Heart left ventricle (tissue), 16 donors: ENCODE results near the gene RAPGEF5. TPM values are rescaled to one million over a fixed set of nuclear protein-coding genes. Genes with fewer than 3 reads are reported as not detected.

Experiments
- ATAC-seq, 4 donors: fragments of 200-7000 bp; cut with Tn5 transposase; one replicate each; pipeline ENCODE4 v1.9.1; 2020 to 2022; ENCODE audit warnings: moderate library complexity in 4 of 4, mild to moderate bottlenecking in 3 of 4, moderate number of reproducible peaks in 1 of 4
- DNase-seq, 5 donors: peaks; one replicate each; pipeline ENCODE4 v3.0.0-alpha.2; 2020
- H3K27ac ChIP-seq, 12 donors: fragments of 200-600 bp; sonication (generic) in 4 of 12; one replicate each; pipeline versions ENCODE4 v1.5.0 to v1.8.0; 2016 to 2022; ENCODE audit warnings: mild to moderate bottlenecking in 2 of 12
- H3K27me3 ChIP-seq, 9 donors: fragments of 200-600 bp; sonication (generic) in 2 of 9; one replicate each; pipeline versions ENCODE4 v1.5.1 to v1.8.0; 2016 to 2022; ENCODE audit warnings: mild to moderate bottlenecking in 3 of 9
- H3K36me3 ChIP-seq, 9 donors: fragments of 200-600 bp; sonication (generic) in 2 of 9; one replicate each; pipeline versions ENCODE4 v1.5.0 to v1.8.0; 2018 to 2022; ENCODE audit warnings: mild to moderate bottlenecking in 2 of 9
- H3K4me1 ChIP-seq, 12 donors: fragments of 200-600 bp; sonication (generic) in 4 of 12; one replicate each; pipeline versions ENCODE4 v1.5.0 to v1.8.0; 2016 to 2022; ENCODE audit warnings: mild to moderate bottlenecking in 3 of 12
- H3K4me3 ChIP-seq, 12 donors: fragments of 200-600 bp; sonication (generic) in 4 of 12; one replicate each; pipeline versions ENCODE4 v1.5.0 to v1.8.0; 2017 to 2022; ENCODE audit warnings: mild to moderate bottlenecking in 9 of 12, moderate library complexity in 4 of 12
- H3K9me3 ChIP-seq, 12 donors: fragments of 200-600 bp; sonication (generic) in 4 of 12; one replicate each; pipeline versions ENCODE4 v1.5.0 to v1.8.0; 2016 to 2022; ENCODE audit warnings: mild to moderate bottlenecking in 1 of 12
- POLR2A ChIP-seq, 2 donors: fragments of 450-650 bp; IDR thresholded peaks; one replicate each; pipeline ENCODE4 v1.6.1; 2017; ENCODE audit warnings: antibody characterized with exemption in 2 of 2, mild to moderate bottlenecking in 2 of 2, moderate library complexity in 2 of 2
- WGBS, 4 donors: extraction: QIAGEN DNeasy Blood & Tissue Kit in 2 of 4; methylation state at CpG; one replicate each; pipeline versions ENCODE4 v1.1.5 to v1.1.7; 2013 to 2018; 5-methylcytosine and 5-hydroxymethylcytosine counted together
- intact Hi-C, 10 donors: fragments of 100-400 bp; cut with DNase I; formaldehyde crosslinking; loops; one replicate each; pipeline versions ENCODE4 v1.11.1 to v1.14.2; 2022
- polyA plus RNA-seq, 2 donors: library from polyadenylated mRNA; stranded (reverse); fragments of 200-250 nt; gene quantifications; one replicate each; pipeline ENCODE4 v1.2.3, GENCODE V29; 2013
- total RNA-seq, 9 donors: library from RNA; depleted of rRNA in 2 of 9; stranded (reverse); fragments of >200 nt in 2 of 9; fragmentation: NEBNext Ultra II Directional in 3 of 9; extraction: Animal tissue kit (Norgen Biotek cat#: 25700) in 3 of 9; gene quantifications; one replicate each; pipeline versions ENCODE4 v1.1.0 to v1.2.4, GENCODE V29; 2016 to 2023
- TF ChIP-seq, protein P1 (sequence below), 12 donors: fragments of 200-600 bp; sonication (generic) in 4 of 12; IDR thresholded peaks; one replicate each; pipeline versions ENCODE4 v1.5.0 to v1.8.0; 2018 to 2022; ENCODE audit warnings: antibody characterized with exemption in 12 of 12, mild to moderate bottlenecking in 5 of 12
- donor health status: ischemic (EF 13 %, LVEDD 7.1; RV severe dilation, severe dysfunction).
- donor health status: healthy with polysubstance abuse.
- donor health status: DM: no; HTN: yes; CAD: no.
- donor health status: DM: no; HTN: no; CAD: no.
- donor health status: ischemic (EF 25% LVEDD 6.9; RV normal size, moderate dysfunction).
- donor health status: ischemic (EF 25% LVEDD 5.7; RV mildly dilated, moderate dysfunction).
- donor health status: healthy.
- donor health status: DM: yes; HTN: yes; CAD: no.
- donor health status: ischemic (EF 35%, LVEDD 5.7; RV mildly dilated, moderate dysfunction).
- donor health status: nonischemic (EF 11% LVEDD 7.7; RV severe dilation, severe dysfunction).
- donor health status: DM: yes; HTN: yes; CAD: no.
- donor health status: PGD.
- donor health status: ischemic (EF 29% LVEDD 5.4; RV normal size, mild dysfunction).
- donor health status: nonischemic (EF 23%, LVEDD 6.1; RV moderate dilation, normal function).

The RAPGEF5 gene
- total and polyA plus RNA-seq, 11 donors, result 3.9 to 37.9 (median 15.3) TPM

DNA sequence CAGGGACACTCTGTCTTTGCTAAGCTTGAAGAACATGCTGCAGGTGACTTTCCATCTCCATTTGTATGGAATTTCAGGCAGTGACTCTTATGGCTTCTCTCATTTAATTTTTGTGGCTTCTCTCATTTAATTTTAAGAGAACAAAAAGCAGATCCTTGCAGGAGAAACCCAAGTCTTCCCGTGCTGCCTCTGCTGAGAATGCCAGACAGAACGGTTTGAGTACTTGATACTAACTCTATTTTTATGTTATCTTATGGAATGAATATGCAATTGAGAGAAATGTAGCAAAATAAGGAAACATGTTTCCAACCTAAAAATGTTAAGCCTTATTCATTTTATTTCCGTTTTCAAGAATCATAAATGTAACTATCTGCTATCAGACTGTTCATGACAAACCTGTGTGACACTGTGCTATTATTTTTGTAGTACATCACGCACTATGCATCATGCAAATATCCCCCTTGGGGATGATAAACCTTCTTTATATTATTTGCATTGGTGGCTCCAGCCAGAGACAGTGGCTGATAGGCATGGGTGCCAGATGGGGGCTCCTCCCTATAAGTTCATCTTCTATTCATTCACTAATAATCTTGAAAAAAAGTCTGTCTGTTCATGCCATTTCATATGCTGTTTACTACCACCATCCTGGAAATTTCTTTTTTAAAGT, 6.9 kb upstream of the RAPGEF5 start:
- Histone ChIP-seq H3K9me3 (no peaks in the 10 kb centered on the region), H3K27ac (no peak overlapping the region), H3K27me3 (no peaks in the 10 kb centered on the region), H3K4me3 (no peak overlapping the region), H3K4me1 (no peaks in the 10 kb centered on the region), H3K36me3 (no peaks in the 10 kb centered on the region)
- TF ChIP-seq, protein P1, sequence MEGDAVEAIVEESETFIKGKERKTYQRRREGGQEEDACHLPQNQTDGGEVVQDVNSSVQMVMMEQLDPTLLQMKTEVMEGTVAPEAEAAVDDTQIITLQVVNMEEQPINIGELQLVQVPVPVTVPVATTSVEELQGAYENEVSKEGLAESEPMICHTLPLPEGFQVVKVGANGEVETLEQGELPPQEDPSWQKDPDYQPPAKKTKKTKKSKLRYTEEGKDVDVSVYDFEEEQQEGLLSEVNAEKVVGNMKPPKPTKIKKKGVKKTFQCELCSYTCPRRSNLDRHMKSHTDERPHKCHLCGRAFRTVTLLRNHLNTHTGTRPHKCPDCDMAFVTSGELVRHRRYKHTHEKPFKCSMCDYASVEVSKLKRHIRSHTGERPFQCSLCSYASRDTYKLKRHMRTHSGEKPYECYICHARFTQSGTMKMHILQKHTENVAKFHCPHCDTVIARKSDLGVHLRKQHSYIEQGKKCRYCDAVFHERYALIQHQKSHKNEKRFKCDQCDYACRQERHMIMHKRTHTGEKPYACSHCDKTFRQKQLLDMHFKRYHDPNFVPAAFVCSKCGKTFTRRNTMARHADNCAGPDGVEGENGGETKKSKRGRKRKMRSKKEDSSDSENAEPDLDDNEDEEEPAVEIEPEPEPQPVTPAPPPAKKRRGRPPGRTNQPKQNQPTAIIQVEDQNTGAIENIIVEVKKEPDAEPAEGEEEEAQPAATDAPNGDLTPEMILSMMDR (IDR thresholded peaks at IDR 0.05), result no peak
- TF ChIP-seq POLR2A (IDR thresholded peaks at IDR 0.05), result no peak
- 86 to 90% (median 89%) methylated on average over 4 of the region's 4 CpGs for WGBS, 4 donors
- intact Hi-C loops, result no loop called here
- DNase-seq (no peak), ATAC-seq (no peak)

DNA sequence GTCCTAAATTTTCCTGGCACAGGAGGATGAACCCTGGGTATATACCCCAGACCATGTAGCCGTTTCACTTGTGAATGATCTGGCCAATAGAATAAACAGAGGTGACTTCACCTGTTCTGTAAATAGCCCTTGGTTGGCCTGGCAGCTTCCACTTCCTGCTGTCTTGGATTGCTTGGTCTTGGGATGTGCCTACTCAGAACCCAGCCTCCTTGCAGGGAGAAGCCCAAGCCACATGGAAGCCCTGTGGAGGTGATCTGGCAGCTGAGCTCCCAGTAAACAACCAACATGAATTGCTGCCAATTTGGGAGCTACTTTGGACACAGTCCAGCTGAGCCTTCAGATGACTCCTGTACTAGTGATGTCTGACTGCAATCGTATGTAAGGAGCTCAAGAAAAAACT, 4.8 kb upstream of the RAPGEF5 start:
- WGBS, 4 donors, result 37 to 58% (median 52%) methylated on average over 2 of the region's 2 CpGs
- ATAC-seq, result peak in 2 of 4 donors; percentile 14 to 45
- no peaks in the 10 kb centered on the region for H3K36me3 ChIP-seq

DNA sequence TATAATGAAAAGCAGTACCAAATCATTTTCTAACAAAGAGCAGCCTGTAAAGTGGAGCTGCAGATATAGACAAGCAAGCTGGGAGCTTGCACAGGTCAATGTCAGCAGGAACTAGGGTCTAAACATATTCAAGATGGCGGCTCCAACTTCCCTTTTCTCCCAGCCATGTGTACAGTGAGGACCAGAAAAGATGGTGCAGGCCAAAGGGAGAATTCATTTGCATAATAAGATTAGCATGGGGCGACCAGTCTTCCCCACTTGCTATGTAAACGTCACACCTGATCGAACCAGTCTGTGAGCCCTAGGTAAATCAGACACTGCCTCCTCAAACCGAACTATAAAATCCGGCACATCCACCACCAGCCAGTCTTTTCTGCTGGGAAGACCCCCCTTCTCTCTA, 4.4 kb upstream of the RAPGEF5 start:
- no peak for ATAC-seq
- H3K4me1 ChIP-seq, result peaks cover 0 to 15% (median 1%) of the 10 kb centered on the region in 12 donors
- H3K27me3 ChIP-seq, result peaks cover 0 to 9% (median 0%) of the 10 kb centered on the region in 9 donors
- H3K9me3 ChIP-seq, result no peaks in the 10 kb centered on the region
- TF ChIP-seq POLR2A (IDR thresholded peaks at IDR 0.05), result no peak
- TF ChIP-seq, protein P1 (IDR thresholded peaks at IDR 0.05), result no peak
- no peak overlapping the region for H3K4me3 ChIP-seq
- 92 to 94% (median 93%) methylated on average over 6 of the region's 6 CpGs for WGBS, 4 donors
- no peak overlapping the region for H3K27ac ChIP-seq
- intact Hi-C loops, result no loop called here
- no peaks in the 10 kb centered on the region for H3K36me3 ChIP-seq
- no peak for DNase-seq

More for the DNA sequence above, 4.8 kb upstream of the RAPGEF5 start:
- Histone ChIP-seq H3K9me3 (no peaks in the 10 kb centered on the region), H3K27ac (no peak overlapping the region), H3K27me3 (peaks cover 0 to 6% (median 0%) of the 10 kb centered on the region in 9 donors), H3K4me1 (peaks cover 0 to 11% (median 0%) of the 10 kb centered on the region in 12 donors), H3K4me3 (no peak overlapping the region)
- DNase-seq, result no peak
- TF ChIP-seq, protein P1 (IDR thresholded peaks at IDR 0.05), result no peak
- no peak for TF ChIP-seq POLR2A (IDR thresholded peaks at IDR 0.05)
- intact Hi-C loops, result no loop called here

DNA sequence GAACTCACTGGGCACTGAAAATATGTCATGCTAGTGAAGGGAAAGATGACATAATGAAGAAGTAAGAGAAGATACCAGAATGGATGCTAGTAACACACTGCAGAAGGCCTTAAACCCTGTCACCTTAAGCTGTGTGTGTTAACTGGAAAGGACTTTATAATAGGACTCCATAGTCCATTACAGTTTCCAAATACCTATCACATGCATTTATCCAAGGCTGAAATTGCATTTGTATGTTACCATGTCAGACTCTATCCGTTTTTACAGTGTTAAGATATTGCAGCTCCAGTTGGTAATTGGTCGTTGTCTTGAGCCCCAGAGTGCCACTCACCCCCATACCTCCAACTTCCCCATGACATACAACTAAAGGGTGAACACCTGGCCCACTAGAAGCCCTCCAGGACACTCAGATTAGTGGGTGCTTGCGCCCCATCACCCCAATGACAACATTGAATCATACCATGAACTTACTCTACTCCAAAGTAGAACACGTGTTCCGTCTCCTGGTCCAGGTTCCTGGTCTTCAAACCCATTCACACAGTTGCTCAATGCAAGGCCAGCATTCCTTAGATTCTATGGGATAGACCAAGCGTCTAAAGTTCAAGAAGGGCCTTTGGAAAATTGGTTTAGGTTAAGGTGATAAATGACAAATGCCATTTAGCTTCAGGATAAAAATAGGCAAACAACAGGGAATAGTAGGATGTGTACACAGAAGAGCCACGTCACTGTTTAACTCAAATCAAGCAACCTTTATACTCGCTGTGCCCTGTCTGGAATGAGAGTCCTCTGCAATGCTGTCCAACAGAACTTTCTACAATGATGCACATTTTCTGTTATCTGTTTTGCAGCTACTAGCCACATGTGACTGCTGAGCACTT, 2.1 kb upstream of the RAPGEF5 start:
- peaks cover 0 to 24% (median 9%) of the 10 kb centered on the region in 9 donors for H3K27me3 ChIP-seq

More for the DNA sequence above, 2.1 kb upstream of the RAPGEF5 start:
- no peak for ATAC-seq
- H3K9me3 ChIP-seq, result peaks cover 0 to 10% (median 0%) of the 10 kb centered on the region in 12 donors
- intact Hi-C loops, result loop anchor here in 4 of 10 donors (5.0 to 10.0 kb wide), 7 partner anchors 48 to 234 kb away; no protein-coding TSS in a partner anchor
- no peak for DNase-seq
- peaks cover 0 to 20% (median 4%) of the 10 kb centered on the region in 12 donors for H3K4me1 ChIP-seq
- no peak overlapping the region for H3K4me3 ChIP-seq
- TF ChIP-seq, protein P1 (IDR thresholded peaks at IDR 0.05), result no peak
- TF ChIP-seq POLR2A (IDR thresholded peaks at IDR 0.05), result no peak
- no peak overlapping the region for H3K27ac ChIP-seq
- no peaks in the 10 kb centered on the region for H3K36me3 ChIP-seq
- WGBS, 4 donors, result 89 to 96% (median 92%) methylated on average over 8 of the region's 8 CpGs
